Endothelial cell of umbilical vein (primary cell): ENCODE data around the gene SUSD2. TPM values are rescaled to one million over a fixed set of nuclear protein-coding genes. Genes with fewer than 3 reads are reported as not detected.
"Not testable (repeated sequence)": the region's sequence is repeated elsewhere in the genome, so short reads cannot be mapped to it uniquely, and the experiment has no call there.

Experiments
- BruUV-seq: library from RNA; stranded (reverse); fragments of 400-500 nt; replicated peaks from 2 replicates; lab custom pipeline; 2021; lab: Mats Ljungman, UMichigan
- CTCF ChIA-PET: fragments of 300-600, 350-600 bp; sonication (Branson Sonifier 250); formaldehyde crosslinking; loops from one replicate; lab custom pipeline; 2021; ENCODE audit warnings: antibody characterized with exemption, inconsistent platforms; lab: Charles Lee
- POLR2A ChIA-PET: fragments of 300-600, 350-600 bp; sonication (Branson Sonifier 250); formaldehyde crosslinking; loops from one replicate; lab custom pipeline; 2021; ENCODE audit warnings: antibody characterized with exemption, inconsistent platforms; lab: Charles Lee
- DNase-seq: peaks from one replicate; pipeline ENCODE4 v3.0.0-alpha.2; 2011; ENCODE audit warnings: low read depth, low spot score
- FAIRE-seq: peaks from 2 replicates; lab custom pipeline; 2011; peaks lifted over from hg19 to GRCh38; lab: Jason Lieb, UNC
- H2AFZ ChIP-seq: 2 replicates; pipeline ENCODE4 v1.6.0; 2012; ENCODE audit warnings: low read depth, low read length, control low read depth, inconsistent platforms
- H3K27ac ChIP-seq: 2 replicates; pipeline ENCODE4 v1.5.1; 2011; ENCODE audit warnings: low read depth, mild to moderate bottlenecking, control low read depth, low read length, moderate library complexity; ENCODE audit not compliant: insufficient read depth
- H3K27me3 ChIP-seq, 2 experiments: 2 replicates each; pipeline versions ENCODE4 v1.6.0 to v1.6.1; 2011; ENCODE audit warnings: low read length in 2 of 2, mixed read lengths in 1 of 2; ENCODE audit not compliant: control insufficient read depth in 2 of 2, insufficient read depth in 2 of 2
- H3K36me3 ChIP-seq, 2 experiments: 2 replicates in 1 of 2; 3 replicates in 1 of 2; pipeline ENCODE4 v1.5.1; 2011; ENCODE audit warnings: low read length in 2 of 2, mild to moderate bottlenecking in 1 of 2, moderate library complexity in 1 of 2; ENCODE audit not compliant: control insufficient read depth in 2 of 2, insufficient read depth in 2 of 2; ENCODE audit errors: extremely low read depth in 1 of 2
- H3K4me1 ChIP-seq: 3 replicates; pipeline ENCODE4 v1.5.1; 2011; ENCODE audit warnings: mild to moderate bottlenecking, low read length; ENCODE audit not compliant: control insufficient read depth, insufficient read depth; ENCODE audit errors: extremely low read depth
- H3K4me2 ChIP-seq: 2 replicates; pipeline ENCODE4 v1.6.1; 2011; ENCODE audit warnings: low read length, control low read depth, mixed read lengths; ENCODE audit not compliant: insufficient read depth
- H3K4me3 ChIP-seq, 3 experiments: fragments of 200-600 bp in 1 of 3; sonication (generic), shearing (Covaris generic) in 1 of 3; replicated peaks in 1 of 3; 2 replicates each; pipeline ENCODE4 v1.5.1; 2011 to 2016; ENCODE audit warnings: control low read depth in 3 of 3, low read length in 3 of 3, mild to moderate bottlenecking in 2 of 3, inconsistent platforms in 1 of 3, low read depth in 1 of 3, moderate library complexity in 1 of 3; ENCODE audit not compliant: insufficient read depth in 1 of 3
- H3K79me2 ChIP-seq: 2 replicates; pipeline ENCODE4 v1.6.0; 2012; ENCODE audit warnings: low read length, inconsistent platforms; ENCODE audit not compliant: control insufficient read depth, insufficient read depth
- H3K9ac ChIP-seq: replicated peaks from 2 replicates; pipeline ENCODE3; 2011; ENCODE audit warnings: low read length, control low read depth; ENCODE audit not compliant: insufficient read depth; ENCODE audit errors: extremely low read depth
- H3K9me1 ChIP-seq: replicated peaks from 3 replicates; pipeline ENCODE4 v1.6.0; 2011; ENCODE audit warnings: mild to moderate bottlenecking, low read length; ENCODE audit not compliant: control insufficient read depth, insufficient read depth; ENCODE audit errors: extremely low read depth
- H3K9me3 ChIP-seq: replicated peaks from 2 replicates; pipeline ENCODE4 v1.5.1; 2012; ENCODE audit warnings: low read length, inconsistent platforms; ENCODE audit not compliant: control insufficient read depth, insufficient read depth
- H4K20me1 ChIP-seq: replicated peaks from 2 replicates; pipeline ENCODE3; 2011; ENCODE audit warnings: mild to moderate bottlenecking, low read length; ENCODE audit not compliant: control insufficient read depth, insufficient read depth; ENCODE audit errors: extremely low read depth
- CTCF ChIP-seq, 2 donors: IDR thresholded peaks; 1 replicate in 1 of 2; 2 replicates in 1 of 2; pipeline ENCODE4 v1.5.1; 2011; ENCODE audit warnings: low read length in 2 of 2, mild to moderate bottlenecking in 2 of 2, moderate library complexity in 2 of 2, control low read depth in 1 of 2, inconsistent platforms in 1 of 2, low read depth in 1 of 2; ENCODE audit not compliant: insufficient read depth in 1 of 2; ENCODE audit errors: extremely low read depth in 1 of 2
- MAX ChIP-seq: IDR thresholded peaks from 2 replicates; pipeline ENCODE4 v1.6.1; 2011; ENCODE audit not compliant: insufficient read depth, insufficient read length
- dilution Hi-C: fragments of 300-500 bp; cut with MboI; formaldehyde crosslinking; loops from one replicate; pipeline ENCODE4 v1.15.0; 2019; ENCODE audit warnings: low sequenced_read_pairs; ENCODE audit not compliant: extremely low pct_ligation_motif_present
- intact Hi-C: fragments of 100-400 bp; cut with micrococcal nuclease; formaldehyde crosslinking; loops from one replicate; pipeline ENCODE4 v1.10.0; 2022
- polyA plus RNA-seq, 4 experiments: library from polyadenylated mRNA; depleted of rRNA in 3 of 4; stranded (reverse) in 3 of 4; unstranded in 1 of 4; fragments of >200 nt; gene quantifications; 2 replicates each; pipeline versions ENCODE4 v1.2.1 to v1.2.3, GENCODE V29; 2011 to 2012; ENCODE audit warnings: missing spikeins in 1 of 4
- total RNA-seq: library from RNA; stranded (reverse); gene quantifications from 2 replicates; pipeline ENCODE4 v1.2.3, GENCODE V29; 2021

SUSD2 gene
- total and polyA plus RNA-seq, 2 donors (not counting 3 experiments of a cell fraction or from before 2014, with no cell fraction given), result 0.26 to 0.27 TPM

- H3K27me3 ChIP-seq, result no peaks in the 10 kb centered on the region
- H3K9ac ChIP-seq, result no peak overlapping the region
- ChIA-PET CTCF (interaction anchor here (1.0 kb wide), 1 partner anchor 65 kb away, joined by 3 read pairs; no protein-coding TSS in a partner anchor), POLR2A (no interaction called here)
- FAIRE-seq (no peak), DNase-seq (no peak)
- no peaks in the 10 kb centered on the region for H4K20me1 ChIP-seq
- intact Hi-C loops, result loop anchor here (10.0 kb wide), 1 partner anchor 343 kb away; no protein-coding TSS in a partner anchor
- dilution Hi-C loops, result no loop called here
- no peaks in the 10 kb centered on the region for H3K9me3 ChIP-seq
- H3K4me3 ChIP-seq, result no peak overlapping the region
- no TSS peak for BruUV-seq
- no peaks in the 10 kb centered on the region for H3K4me1 ChIP-seq
- no peaks in the 10 kb centered on the region for H3K9me1 ChIP-seq
- H3K79me2 ChIP-seq, result no peaks in the 10 kb centered on the region
- no peak for TF ChIP-seq MAX
- peak in 1 of 2 donors; percentile 39 for TF ChIP-seq CTCF (IDR thresholded peaks at IDR 0.05; ENCODE audit: extremely low read depth in 1 of 2, insufficient read depth in 1 of 2, low read depth in 1 of 2, low read length in 2 of 2)
- peaks cover 0 to 2% of the 10 kb centered on the region in 2 experiments for H3K36me3 ChIP-seq
- H2AFZ ChIP-seq, result no peak overlapping the region
- H3K27ac ChIP-seq, result no peak overlapping the region
- no peak overlapping the region for H3K4me2 ChIP-seq
Measured at GRCh38 chr22:24181996-24182899, 961 bp downstream of the SUSD2 start.

- POLR2A ChIA-PET, DNase-seq, H2AFZ ChIP-seq, H3K4me2 ChIP-seq, H3K36me3 ChIP-seq, H4K20me1 ChIP-seq, H3K9me1 ChIP-seq, H3K4me1 ChIP-seq, H3K27me3 ChIP-seq, H3K4me3 ChIP-seq, dilution Hi-C loops, H3K9me3 ChIP-seq, FAIRE-seq, BruUV-seq, CTCF ChIA-PET, H3K27ac ChIP-seq, H3K9ac ChIP-seq, H3K79me2 ChIP-seq: not testable (repeated sequence)
- intact Hi-C loops, result loop anchor here (10.0 kb wide), 1 partner anchor 342 kb away; no protein-coding TSS in a partner anchor
Measured at GRCh38 chr22:24182900-24183246, 1.6 kb downstream of the SUSD2 start.
